Erythroblast (primary cell): ENCODE results near the gene IGIP.

Source experiments
- GATA1 ChIP-seq: IDR thresholded peaks from 2 replicates; pipeline ENCODE4 v1.6.1; 2011; ENCODE audit warnings: low read depth, mild to moderate bottlenecking, control low read depth, low read length, moderate library complexity
- POLR2A ChIP-seq: IDR thresholded peaks from 2 replicates; pipeline ENCODE4 v1.6.1; 2011; ENCODE audit warnings: mild to moderate bottlenecking, low read length

DNA sequence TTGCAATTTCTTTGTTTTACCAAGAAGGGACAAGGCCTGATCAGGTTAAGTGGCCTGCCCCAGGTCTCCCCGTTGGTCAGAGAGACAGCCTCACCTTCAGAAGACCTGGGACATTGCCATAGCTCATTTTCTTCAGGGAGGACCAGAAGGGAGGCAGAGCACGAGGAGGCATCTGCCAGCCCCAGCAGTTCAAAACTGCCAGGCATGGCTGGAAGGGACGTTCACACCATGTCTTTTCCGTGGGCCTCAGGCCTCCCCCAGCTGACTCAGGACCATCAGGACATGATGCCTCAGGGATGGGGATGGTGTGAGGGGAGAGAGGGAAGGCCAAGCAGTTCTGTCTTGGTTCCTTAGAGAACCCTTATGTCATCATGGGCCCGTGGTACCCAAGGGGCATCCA is 16.5 kb downstream of the IGIP start:
- TF ChIP-seq POLR2A (no peak), GATA1 (no peak)
